NCI-H2081 (cell line): ENCODE results near the gene CPNE2.
"Not testable (repeated sequence)": the region's sequence is repeated elsewhere in the genome, so short reads cannot be mapped to it uniquely, and the experiment has no call there.

Experiments
- DNase-seq, 2 experiments: peaks; one replicate each; lab custom pipeline; 2025; lab: John Stamatoyannopoulos, UW

Gene CPNE2

DNA sequence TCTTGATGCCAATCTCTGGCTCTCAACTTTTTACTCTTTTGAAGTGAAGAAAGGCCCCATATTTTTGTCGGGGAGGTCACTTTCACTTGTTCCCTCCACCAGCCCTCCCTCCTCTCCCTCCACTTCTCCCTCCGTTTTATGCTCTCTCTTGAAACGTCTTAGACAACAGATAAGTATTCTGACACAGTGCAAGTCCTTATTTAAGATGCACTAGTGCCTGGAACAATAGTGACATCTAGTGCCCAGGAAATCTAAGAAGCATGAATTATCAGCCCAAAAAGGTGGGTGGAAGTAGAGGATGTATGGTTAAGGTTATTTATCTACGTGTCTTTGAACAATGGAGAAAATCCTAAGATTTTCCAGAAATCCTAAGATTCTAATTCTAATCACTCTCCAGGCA is 75.6 kb downstream of the CPNE2 start:
- peak; percentile 11 to 18 for DNase-seq

DNA sequence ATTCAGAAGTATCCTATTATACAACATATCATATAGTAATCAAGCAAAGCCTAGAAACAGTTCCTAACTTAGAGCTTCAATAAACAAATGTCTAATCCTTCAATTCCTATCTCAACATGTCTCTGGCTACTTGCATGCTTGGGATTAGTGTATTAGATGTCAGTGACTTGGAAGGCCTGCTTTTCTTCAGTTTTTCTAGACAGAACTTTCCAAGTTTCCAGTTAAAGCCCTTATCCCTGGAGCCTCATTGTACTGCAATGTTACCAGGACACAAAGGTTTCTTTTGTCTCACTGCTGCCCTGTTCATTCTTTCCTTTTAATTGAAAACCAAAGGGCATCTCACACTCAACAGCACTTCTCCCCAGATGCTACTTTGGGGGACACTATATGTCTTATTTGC is 76.9 kb downstream of the CPNE2 start:
- no peak for DNase-seq

DNA sequence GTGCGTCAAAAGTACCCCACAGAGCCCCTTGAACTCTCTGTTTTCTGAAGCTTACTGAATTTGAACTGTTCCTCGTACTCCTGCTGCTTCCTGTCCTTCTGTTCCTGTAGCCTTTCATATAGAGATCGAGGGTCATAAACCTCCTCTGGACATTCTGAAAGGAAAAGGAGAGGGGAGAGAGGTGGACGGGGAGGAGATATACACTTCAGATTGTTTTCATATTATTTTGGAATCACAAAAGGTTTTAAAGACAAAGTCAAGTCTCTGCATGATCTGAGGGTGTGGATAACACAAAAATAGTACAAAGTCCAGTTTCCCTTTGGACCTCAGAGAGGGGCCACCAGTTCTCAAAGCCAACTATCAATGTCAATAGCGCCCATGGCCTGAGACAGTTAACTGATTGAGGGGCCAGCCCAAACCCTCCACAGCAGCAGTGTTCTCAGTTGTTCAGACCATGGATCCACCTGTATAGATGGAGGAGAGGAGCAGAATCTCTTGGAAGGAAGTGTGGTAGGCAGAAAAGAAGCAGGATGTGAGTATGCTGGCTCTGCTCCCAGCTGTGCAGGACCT is 80.4 kb downstream of the CPNE2 start:
- DNase-seq: no peak

DNA sequence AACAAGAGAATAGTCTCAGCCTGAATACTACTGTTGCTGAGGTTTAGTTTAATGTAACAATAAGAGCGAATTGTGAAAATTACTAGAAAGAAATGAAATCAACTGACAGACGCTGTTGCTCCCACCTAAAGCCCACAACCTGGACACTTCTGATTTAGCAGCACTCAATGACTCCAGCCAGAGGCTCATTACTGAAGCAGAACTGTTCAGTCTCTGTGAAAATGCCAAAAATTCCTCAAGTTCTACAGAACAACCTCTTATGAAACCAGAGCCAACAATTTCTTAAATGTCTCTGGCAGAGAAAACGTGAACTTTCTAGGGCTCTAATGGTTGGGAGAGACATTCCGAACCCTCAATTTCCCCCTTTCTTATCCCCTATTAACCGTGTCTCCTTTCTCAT is 83.5 kb downstream of the CPNE2 start:
- DNase-seq: no peak

DNA sequence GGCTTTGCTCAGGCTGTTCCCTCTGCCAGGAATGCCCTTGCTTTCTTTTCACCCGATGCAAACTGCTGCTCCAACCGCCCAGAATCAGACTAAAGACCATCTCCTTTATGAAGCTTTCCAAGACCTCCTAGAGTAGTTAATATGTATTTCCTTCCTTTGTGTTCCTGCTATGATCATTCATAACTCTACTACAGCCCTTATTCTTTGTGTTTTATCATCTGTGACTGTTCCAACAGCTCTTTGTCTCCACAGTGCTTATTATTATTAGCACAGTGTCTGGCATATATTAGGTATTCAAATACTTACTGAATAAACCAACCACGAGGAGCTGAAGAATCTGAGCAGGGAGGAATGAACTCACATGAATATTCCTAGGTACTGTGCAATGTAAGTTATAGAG is 85.8 kb downstream of the CPNE2 start:
- DNase-seq: no peak

DNA sequence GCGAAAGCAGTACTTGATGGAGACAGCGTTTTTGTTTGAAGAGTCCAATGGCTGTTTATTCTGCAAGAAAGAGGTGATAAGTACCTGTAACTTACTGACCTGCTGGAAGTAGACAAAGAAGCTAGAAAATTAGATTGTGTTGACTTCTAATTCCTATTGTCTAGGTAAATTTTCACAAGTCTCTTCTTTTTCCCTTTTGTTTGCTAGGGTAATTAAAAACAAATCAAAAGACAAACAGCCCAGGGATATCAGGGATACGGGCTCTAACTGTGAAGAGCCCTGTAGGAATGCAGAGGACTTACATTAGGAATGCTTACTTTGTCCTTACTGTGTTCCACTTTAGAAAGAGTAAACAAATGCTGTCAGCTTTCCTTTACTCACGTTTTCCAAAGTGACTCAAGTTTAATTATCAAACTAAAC is 86.4 kb downstream of the CPNE2 start:
- no peak for DNase-seq

DNA sequence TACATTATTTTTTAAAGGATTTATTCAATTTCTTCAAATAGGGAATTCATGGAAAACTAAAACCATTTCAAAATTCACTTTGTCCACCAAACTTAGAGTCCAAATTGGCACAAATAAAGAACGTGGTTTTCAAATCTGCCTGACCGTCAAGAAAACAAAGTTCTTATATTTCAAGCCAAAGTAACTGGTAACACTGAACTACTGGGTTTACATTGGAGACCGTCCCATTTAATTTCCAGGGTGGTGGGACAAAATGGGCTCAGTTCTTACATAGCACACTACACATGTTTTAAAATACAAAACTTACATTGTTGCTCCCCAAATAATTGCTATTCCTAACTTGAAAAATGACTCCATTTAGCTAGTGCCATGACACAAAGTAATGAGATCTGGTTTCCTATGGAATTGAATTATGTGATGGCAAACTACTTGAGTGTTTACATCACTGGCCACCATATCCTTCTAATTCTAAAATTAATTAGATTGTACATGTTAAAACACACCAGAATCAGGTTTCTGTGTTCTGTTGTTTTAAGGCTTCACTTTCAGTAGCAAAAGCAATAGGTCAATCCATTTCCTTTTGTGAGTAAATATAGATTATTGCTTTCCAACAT is 86.9 kb downstream of the CPNE2 start:
- no peak for DNase-seq

DNA sequence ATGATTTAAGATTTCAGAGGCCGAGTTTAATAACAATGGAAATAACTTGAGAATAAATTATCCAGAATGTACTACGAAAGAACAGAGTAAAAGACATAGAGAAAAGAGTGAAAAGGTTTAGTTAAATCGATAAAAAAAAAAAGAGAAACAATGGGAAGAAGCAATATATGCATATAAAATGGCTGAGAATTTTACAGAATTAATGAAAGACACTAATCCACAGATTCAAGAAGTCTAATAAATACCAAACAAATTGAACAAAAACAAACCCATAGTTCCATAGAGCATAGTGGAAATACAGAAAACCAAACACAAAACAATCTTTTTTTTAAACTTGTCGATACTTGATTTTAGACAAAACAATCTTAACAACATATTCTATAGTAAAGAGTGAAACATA is 91.7 kb downstream of the CPNE2 start:
- DNase-seq: no peak

DNA sequence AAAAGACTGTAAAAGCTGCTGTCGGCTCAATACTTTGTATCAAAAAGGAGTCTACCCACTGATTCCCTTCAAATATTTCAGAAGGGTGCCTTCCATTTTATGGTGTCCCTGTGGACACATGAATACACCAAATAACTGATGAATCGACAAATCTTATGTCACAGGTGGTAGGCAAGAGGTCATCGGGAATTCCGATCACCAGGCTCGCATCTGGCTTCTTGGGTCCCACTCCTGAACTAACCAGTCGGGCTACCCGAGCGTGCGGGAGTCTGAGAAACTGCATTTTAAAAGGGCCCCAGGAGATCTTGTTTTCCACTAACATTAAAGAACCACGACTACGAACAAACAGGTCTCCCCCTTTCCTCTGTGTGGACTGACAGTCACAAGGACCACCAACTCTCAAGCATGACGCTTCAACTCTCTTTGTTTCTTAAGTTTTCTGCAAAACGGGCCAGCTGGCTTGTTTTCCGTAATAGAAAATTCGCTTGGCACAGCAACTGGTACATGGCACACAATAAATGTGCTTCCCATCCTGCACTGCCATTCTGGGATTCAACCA is 92.6 kb downstream of the CPNE2 start:
- DNase-seq: no peak

DNA sequence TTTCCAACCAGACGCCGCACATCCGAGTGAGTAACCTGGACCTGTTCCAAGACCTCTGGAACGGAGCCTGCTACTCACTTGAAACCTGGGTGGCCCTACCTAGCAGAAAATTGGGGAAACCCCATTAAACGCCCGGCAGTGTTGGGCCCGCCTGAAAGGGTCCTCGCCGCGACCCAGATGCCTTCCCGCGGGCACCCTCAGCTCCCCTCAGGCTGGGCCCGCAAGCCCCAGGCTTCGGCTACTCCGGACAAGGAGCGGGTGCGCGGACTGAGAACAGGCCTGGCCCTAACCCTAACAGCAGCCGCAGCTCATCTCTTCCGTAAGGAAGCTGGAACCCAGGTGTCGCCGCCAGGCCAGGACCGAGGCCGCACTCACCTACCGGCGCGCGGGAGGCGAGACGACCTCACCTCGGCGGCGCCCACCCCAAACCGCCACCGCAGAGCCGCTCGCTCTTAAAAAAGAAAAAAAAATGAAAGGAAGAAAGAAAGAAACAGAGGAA is 93.1 kb downstream of the CPNE2 start:
- peak in 1 of 2 experiments; percentile 31 for DNase-seq

DNA sequence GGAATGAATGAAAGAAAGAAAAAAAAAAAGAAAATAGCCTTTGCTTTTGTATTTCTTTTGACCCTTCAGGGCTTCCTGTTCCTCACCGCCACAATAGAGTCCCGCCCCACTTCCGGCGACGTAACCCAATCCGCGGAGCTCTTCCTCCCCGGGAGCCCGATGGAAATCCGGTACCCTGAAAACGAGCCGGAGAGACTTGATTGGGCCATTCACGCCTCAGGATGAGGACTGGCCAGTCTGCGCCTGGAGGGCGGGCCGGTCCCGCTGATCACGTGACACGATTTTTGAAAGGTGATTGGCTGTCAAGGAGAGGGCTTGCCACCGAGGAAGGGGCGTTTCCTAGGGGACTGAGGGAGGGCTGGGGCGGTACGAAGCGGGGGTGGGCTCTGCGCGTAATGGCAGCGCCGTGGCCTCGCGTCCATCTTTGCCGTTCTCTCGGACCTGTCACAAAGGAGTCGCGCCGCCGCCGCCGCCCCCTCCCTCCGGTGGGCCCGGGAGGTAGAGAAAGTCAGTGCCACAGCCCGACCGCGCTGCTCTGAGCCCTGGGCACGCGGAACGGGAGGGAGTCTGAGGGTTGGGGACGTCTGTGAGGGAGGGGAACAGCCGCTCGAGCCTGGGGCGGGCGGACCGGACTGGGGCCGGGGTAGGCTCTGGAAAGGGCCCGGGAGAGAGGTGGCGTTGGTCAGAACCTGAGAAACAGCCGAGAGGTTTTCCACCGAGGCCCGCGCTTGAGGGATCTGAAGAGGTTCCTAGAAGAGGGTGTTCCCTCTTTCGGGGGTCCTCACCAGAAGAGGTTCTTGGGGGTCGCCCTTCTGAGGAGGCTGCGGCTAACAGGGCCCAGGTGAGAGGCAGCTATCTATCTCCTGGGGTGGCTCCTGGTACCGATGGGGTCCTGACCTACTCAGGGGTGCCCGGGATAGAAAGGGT is 93.8 kb downstream of the CPNE2 start, which contains the start of the genes PSME3IP1 and RSPRY1:
TSS of gene PSME3IP1 (minus strand) at position 95 of the 927 bp plus-strand sequence. CDS start 12,185 bp downstream, outside the sequence.
TSS of gene RSPRY1 (plus strand) at position 385 of the 927 bp plus-strand sequence. CDS start 18,330 bp downstream, outside the sequence.
- peak; percentile 96 to 98 for DNase-seq

DNA sequence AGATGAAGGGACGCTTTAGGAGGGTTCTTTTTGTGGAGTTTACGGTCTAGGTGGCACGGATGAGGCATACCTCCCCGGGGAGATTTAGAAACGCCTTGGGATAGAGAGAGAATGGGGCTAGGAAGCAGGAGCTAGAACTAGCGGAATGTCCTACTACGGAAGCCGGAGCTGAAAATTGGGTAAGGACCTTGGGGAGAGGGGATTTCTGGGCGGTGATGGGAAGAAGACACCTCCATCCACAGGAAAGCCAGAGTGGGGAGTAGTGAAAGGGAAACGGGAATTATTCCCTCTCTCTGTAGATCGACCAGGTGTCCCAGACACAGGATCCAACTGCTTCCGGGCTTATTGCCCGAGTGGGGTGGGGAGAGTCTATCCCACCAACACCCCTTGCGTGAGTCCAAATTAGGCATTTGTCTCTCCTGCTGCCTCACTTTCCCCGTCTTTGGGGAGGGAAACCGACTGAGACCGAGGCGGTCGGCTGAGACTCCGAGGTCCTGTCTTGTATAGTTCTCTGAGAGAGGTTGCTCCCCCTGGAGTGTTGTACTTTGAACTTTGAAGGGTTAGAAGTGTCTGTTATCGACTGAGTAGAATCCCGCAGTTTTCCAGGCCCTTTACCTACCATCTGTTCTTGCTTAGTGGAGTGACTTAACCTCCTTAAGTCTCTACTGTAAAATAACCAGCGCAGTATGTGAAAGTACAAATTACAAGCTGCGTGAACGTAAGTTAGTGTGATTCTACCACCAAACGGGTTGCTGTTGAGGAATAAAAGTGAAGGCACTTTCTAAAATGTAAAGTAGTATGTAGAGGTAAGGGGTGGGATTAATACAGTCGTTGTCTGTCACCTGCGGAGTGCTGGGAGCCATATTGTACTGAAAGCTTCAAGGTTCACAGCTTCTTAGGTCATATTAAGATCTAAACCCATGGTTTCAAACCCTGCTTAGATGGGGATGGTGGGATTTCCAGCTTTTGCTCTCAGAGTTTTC is 94.8 kb downstream of the CPNE2 start:
- peak; percentile 1 to 27 for DNase-seq

DNA sequence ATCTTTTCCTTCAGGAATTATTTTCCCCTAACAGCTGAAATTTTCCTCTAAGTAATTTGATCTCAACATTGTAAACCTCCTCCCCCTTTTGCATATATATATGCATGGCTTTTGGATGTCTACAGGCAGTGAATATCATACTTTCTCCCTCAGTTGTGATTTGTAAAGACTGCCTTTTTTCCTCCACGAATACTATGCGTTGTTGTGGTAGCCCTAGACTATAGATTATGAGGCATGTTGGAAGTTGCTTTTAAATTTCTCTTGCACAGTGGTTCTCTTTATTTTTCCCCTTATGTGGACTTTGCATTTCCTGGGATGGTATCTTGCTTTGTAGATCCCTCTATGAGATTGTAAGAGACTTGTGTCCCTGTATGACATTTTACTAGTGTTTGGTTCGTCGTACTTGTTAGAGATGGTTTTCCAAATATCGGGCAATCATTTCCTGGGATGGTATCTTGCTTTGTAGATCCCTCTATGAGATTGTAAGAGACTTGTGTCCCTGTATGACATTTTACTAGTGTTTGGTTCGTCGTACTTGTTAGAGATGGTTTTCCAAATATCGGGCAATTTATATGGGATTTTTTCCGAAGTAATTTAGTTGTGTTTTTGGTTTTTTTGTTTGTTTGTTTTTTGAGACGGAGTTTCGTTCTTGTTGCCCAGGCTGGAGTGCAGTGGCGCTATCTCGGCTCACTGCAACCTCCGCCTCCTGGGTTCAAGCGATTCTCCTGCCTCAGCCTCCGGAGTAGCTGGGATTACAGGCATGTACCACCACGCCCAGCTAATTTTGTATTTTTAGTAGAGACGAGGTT is 95.7 kb downstream of the CPNE2 start:
- DNase-seq: not testable (repeated sequence)

DNA sequence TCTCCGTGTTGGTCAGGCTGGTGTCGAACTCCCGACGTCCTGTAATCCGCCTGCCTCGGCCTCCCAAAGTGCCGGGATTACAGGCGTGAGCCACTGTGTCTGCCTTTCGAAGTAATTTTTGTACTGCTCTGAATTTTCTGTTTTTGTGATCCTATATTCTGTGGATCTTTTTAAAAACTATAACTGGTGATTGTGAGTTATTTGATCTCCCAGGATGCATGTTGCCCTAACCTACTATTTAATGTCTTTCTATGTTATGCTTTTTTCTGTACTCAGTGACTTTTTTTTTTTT is 96.3 kb downstream of the CPNE2 start:
- DNase-seq: no peak

DNA sequence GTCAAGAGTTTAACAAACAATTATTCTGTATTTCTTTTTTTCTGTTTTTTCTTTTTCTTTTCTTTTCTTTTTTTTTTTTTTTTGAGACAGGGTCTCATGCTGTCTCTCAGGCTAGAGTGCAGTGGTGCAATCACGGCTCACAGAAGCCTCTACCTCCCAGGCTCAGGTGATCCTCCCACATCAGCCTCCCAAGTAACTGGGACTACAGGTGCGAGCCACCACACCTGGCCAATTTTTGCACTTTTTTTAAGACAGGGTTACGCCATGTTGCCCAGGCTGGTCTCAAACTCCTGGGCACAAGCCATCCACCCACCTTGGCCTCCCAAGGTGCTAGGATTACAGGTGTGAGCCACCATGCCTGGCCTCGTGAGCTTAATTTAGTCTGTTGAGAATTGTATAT is 97.1 kb downstream of the CPNE2 start:
- DNase-seq: not testable (repeated sequence)

DNA sequence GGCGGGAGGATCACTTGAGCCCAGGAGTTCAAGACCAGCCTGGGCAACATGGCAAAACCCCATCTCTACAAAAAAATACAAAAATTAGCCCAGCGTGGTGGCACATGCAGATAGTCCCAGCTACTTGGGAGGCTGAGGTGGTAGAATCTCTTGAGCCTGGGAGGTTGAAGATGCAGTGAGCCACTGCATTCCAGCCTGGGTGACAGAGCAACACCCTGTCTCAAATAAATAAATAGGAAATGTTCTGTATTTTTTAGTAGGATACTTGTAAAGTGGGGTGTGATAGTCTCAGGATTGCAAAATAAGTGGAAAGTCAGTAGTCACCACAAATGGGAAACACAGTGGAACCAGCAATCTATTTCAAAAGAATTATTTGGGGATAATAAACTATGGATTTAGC is 97.8 kb downstream of the CPNE2 start:
- DNase-seq: no peak

DNA sequence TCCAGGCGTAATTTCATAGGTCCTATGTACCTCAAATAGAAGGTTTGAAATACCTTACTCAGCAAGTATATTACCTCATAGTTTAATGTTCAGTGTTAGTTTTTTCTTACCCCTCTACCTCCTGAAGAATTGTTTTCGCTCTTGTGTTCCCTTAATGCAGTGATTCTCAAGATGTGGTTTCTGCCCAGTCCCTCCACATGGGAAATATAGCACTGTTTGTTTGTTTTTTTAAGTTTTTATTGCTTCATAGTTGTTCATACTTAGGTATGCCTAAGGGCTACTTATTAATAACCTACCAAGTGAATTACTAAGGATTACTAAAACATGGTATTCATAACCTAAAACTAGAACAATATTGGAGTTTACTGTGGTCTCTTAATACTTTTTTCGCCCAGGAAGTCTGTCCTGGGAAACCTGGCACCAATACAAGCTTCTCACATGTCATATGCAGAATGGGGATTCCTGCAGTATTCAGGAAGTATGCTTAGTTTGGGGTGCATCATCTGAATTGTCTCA is 98.7 kb downstream of the CPNE2 start:
- DNase-seq: no peak

DNA sequence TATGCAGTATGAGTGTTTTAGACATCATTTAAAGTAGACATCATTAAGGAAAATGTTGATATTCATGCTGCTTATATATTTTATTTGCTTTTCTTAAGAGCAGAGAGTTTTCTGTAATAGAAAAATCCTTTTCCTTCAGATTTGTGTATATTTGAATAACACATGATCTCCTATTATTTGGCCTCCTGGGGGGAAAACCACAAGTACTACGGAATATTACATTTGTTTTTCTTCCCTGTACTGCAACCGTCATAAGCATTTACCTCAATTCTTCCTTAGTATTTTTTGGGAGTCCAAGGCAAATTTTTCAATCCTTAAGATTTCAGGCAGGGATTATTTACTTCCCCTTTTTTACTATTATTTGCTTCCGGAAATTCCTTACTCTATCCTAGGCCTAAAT is 99.8 kb downstream of the CPNE2 start:
- no peak for DNase-seq

DNA sequence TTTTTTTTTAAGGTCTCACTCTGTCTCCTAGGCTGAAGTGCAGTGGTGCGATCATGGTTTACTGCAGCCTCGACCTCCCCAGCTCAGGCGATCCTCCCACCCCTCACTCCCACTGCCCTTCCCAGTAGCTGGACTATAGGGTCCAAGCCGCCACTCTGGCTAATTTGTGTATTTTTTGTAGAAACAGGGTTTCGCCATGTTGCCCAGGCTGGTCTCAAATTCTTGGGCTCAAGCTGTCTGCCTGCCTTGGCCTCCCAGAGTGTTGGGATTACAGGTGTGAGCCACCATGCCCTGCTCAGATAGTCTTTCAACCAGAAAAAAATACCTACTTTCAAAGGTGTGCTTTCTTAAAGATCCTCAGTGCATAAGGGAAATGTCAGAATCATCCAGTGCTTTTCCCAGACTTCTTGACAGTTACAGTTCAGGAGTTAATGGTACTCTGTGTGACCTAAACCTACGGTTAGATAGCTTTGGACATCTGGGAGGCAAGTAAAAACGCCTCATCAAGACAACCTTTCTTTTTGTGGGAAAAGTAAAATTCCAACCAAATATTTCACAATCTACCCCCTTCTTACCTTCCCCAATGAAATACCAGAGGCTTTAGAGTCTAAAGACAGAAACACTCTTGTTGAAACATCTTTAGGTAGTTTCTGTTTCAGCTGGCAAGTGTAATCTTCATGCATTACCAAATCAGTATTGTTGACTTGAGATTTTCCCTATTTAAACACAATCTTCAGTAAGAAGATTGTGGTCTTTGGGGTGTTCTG is 100.5 kb downstream of the CPNE2 start:
- no peak for DNase-seq
